ENCODE data around the gene CD93. TPM values are rescaled to one million over a fixed set of nuclear protein-coding genes. Genes with fewer than 3 reads are reported as not detected.

Gene CD93, protein sequence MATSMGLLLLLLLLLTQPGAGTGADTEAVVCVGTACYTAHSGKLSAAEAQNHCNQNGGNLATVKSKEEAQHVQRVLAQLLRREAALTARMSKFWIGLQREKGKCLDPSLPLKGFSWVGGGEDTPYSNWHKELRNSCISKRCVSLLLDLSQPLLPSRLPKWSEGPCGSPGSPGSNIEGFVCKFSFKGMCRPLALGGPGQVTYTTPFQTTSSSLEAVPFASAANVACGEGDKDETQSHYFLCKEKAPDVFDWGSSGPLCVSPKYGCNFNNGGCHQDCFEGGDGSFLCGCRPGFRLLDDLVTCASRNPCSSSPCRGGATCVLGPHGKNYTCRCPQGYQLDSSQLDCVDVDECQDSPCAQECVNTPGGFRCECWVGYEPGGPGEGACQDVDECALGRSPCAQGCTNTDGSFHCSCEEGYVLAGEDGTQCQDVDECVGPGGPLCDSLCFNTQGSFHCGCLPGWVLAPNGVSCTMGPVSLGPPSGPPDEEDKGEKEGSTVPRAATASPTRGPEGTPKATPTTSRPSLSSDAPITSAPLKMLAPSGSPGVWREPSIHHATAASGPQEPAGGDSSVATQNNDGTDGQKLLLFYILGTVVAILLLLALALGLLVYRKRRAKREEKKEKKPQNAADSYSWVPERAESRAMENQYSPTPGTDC
- under 1 TPM; 0.39 to 0.41 TPM for total RNA-seq

- ATAC-seq (peak; percentile 91 to 97), DNase-seq (ENCODE audit: low spot score in 2 of 2) (peak in 1 of 2 donors; percentile 10)
- Mint-ChIP-seq H3K9me3 (no peaks in the 10 kb centered on the region), H3K36me3 (no peaks in the 10 kb centered on the region), H3K27ac (peak within 1 kb of the TSS in 1 of 2 donors; percentile 65)
These were observed at the start of gene CD93 for GRCh38 chr20:23086056-23086566. CD93 (minus strand) TSS chr20:23086324; CDS start chr20:23086192, 132 bp downstream.

- Mint-ChIP-seq H3K27ac (no peak overlapping the region), H3K36me3 (no peaks in the 10 kb centered on the region)
- ATAC-seq = no peak
These were observed 47.5 kb upstream of the CD93 start for GRCh38 chr20:23133560-23133998.

GRCh38 chr20:23132930-23133559 is 46.9 kb upstream of the CD93 start:
- Mint-ChIP-seq H3K27ac (no peak overlapping the region), H3K36me3 (no peaks in the 10 kb centered on the region), H3K9me3 (no peaks in the 10 kb centered on the region)
- peak in 1 of 2 donors; percentile 13 for DNase-seq (ENCODE audit: low spot score in 2 of 2)
- ATAC-seq = no peak

More at GRCh38 chr20:23133560-23133998, 47.5 kb upstream of the CD93 start:
- no peaks in the 10 kb centered on the region for H3K9me3 Mint-ChIP-seq
- DNase-seq (ENCODE audit: low spot score in 2 of 2) = peak in 1 of 2 donors; percentile 1

GRCh38 chr20:23132293-23132929 is 46.3 kb upstream of the CD93 start:
- Mint-ChIP-seq H3K27ac (no peak overlapping the region), H3K36me3 (no peaks in the 10 kb centered on the region), H3K9me3 (no peaks in the 10 kb centered on the region)
- ATAC-seq (no peak), DNase-seq (ENCODE audit: low spot score in 2 of 2) (peak in 1 of 2 donors; percentile 23)

GRCh38 chr20:23131766-23132165 is 45.6 kb upstream of the CD93 start:
- Mint-ChIP-seq H3K9me3 (no peaks in the 10 kb centered on the region), H3K27ac (no peak overlapping the region), H3K36me3 (no peaks in the 10 kb centered on the region)
- ATAC-seq = no peak
- DNase-seq (ENCODE audit: low spot score in 2 of 2) = peak in 1 of 2 donors; percentile 4

DNA sequence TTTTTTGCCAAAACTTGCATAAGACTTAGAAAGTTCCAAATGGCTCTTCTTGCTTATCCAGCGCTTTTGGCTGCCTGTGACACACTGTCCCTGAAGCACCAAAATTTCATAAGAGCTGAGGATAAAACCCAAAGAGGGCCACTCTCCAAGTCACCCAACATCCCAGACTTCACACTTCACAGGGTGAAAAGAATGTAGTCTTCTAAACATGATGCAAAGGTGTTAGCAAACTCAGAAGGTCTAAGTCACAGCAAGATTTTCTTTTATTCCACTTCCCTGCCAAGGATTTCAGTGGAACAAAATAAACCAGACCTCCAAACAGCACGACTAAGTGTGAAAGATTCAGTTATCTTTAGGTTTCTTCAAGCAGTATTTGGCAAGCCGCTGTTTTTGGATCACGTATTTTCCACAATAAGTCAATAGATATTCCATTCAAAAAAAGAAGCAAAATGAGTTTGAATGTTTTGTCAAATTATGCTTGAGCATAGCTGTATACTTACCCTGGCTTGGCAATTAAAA is 44.6 kb upstream of the CD93 start:
- Mint-ChIP-seq H3K36me3 (no peaks in the 10 kb centered on the region), H3K27ac (no peak overlapping the region), H3K9me3 (no peaks in the 10 kb centered on the region)
- DNase-seq (ENCODE audit: low spot score in 2 of 2) = no peak
- ATAC-seq = no peak

- ATAC-seq (no peak), DNase-seq (ENCODE audit: low spot score in 2 of 2) (no peak)
- Mint-ChIP-seq H3K36me3 (no peaks in the 10 kb centered on the region), H3K27ac (no peak overlapping the region), H3K9me3 (no peaks in the 10 kb centered on the region)
These were observed 43.9 kb upstream of the CD93 start for GRCh38 chr20:23129891-23130621.

- Mint-ChIP-seq H3K27ac (no peak overlapping the region), H3K36me3 (no peaks in the 10 kb centered on the region), H3K9me3 (no peaks in the 10 kb centered on the region)
- ATAC-seq (no peak), DNase-seq (ENCODE audit: low spot score in 2 of 2) (no peak)
These were observed 43.1 kb upstream of the CD93 start for GRCh38 chr20:23129266-23129665.

- ATAC-seq (no peak), DNase-seq (ENCODE audit: low spot score in 2 of 2) (no peak)
- Mint-ChIP-seq H3K27ac (no peak overlapping the region), H3K9me3 (no peaks in the 10 kb centered on the region), H3K36me3 (no peaks in the 10 kb centered on the region)
These were observed 42.5 kb upstream of the CD93 start for GRCh38 chr20:23128461-23129125.

- H3K27ac Mint-ChIP-seq = no peak overlapping the region
- no peaks in the 10 kb centered on the region for H3K36me3 Mint-ChIP-seq
- DNase-seq (ENCODE audit: low spot score in 2 of 2) = no peak
These were observed 41.6 kb upstream of the CD93 start for GRCh38 chr20:23127506-23128279.

GRCh38 chr20:23126281-23127061 is 40.3 kb upstream of the CD93 start:
- DNase-seq (ENCODE audit: low spot score in 2 of 2) (no peak), ATAC-seq (peak in 1 of 2 donors; percentile 72)
- Mint-ChIP-seq H3K36me3 (no peaks in the 10 kb centered on the region), H3K27ac (peak overlapping the region in 1 of 2 donors; percentile 60), H3K9me3 (no peaks in the 10 kb centered on the region)

More at GRCh38 chr20:23127506-23128279, 41.6 kb upstream of the CD93 start:
- H3K9me3 Mint-ChIP-seq = no peaks in the 10 kb centered on the region
- no peak for ATAC-seq

- no peak for DNase-seq (ENCODE audit: low spot score in 2 of 2)
- Mint-ChIP-seq H3K9me3 (no peaks in the 10 kb centered on the region), H3K36me3 (no peaks in the 10 kb centered on the region), H3K27ac (no peak overlapping the region)
- ATAC-seq = peak in 1 of 2 donors; percentile 61
These were observed 39.6 kb upstream of the CD93 start for GRCh38 chr20:23125625-23126191.

DNA sequence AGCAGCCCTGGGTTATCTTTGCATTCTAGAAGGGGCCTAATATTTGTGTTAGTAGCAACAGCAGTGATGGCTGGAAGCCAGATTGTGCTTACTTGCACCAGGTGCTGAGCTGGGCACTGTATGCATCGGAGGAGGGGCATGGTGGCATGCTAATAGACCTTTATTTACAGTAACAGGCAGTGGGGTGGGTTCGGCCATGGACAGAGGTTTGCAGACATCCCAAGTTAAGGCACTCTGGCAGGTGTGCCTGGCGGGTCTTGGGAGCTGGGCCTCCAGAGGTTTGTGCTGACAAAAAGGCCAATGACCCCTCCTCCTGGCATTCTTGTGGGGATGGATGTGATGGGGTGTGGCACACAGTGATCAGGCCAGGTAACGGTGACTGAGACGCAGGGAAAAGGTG is 39.0 kb upstream of the CD93 start:
- ATAC-seq (no peak), DNase-seq (ENCODE audit: low spot score in 2 of 2) (no peak)
- Mint-ChIP-seq H3K9me3 (no peaks in the 10 kb centered on the region), H3K36me3 (no peaks in the 10 kb centered on the region), H3K27ac (no peak overlapping the region)

DNA sequence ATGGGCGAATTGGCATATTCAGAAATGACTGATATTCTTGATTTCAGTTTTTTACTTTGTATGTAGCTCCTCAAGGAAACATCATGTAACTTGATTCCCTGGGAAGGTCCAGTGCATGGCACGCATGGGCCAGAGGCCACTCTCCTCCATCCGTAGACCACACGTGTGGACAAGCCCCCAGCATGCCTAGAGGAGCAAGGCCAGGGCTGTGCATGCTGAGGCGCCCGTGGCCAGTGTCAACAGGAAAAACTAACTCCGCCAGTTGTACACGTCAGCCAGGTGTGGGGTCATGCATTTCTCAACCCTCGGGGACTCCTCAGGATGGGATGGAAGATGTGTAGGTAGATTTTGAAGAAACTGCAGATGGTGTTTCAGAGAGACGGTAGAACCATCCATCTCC is 37.8 kb upstream of the CD93 start:
- DNase-seq (ENCODE audit: low spot score in 2 of 2) (no peak), ATAC-seq (no peak)
- no peak overlapping the region for H3K27ac Mint-ChIP-seq
- no peaks in the 10 kb centered on the region for H3K9me3 Mint-ChIP-seq
- H3K36me3 Mint-ChIP-seq = no peaks in the 10 kb centered on the region

All from activated naive CD4-positive, alpha-beta T cell treated with anti-CD3 and anti-CD28 coated beads, Interleukin-2, amount 50 U/mL, for 72 hours (primary cell).